Activated CD8-positive, alpha-beta T cell treated with anti-CD3 and anti-CD28 coated beads for 36 hours (primary cell): Measurements from ENCODE around the gene MYO5B. TPM values are rescaled to one million over a fixed set of nuclear protein-coding genes. Genes with fewer than 3 reads are reported as not detected.

Experiments used
- ATAC-seq: fragments of 200-7000 bp; cut with Tn5 transposase; one replicate; pipeline ENCODE4 v1.10.0; 2021; ENCODE audit warnings: mild to moderate bottlenecking, moderate library complexity
- CTCF ChIA-PET: fragments of 350-600 bp; sonication (Branson Sonifier 250); formaldehyde crosslinking; loops from one replicate; lab custom pipeline; 2021; ENCODE audit warnings: antibody characterized with exemption; lab: Charles Lee
- POLR2A ChIA-PET: fragments of 350-600 bp; sonication (Branson Sonifier 250); formaldehyde crosslinking; loops from one replicate; lab custom pipeline; 2021; ENCODE audit warnings: antibody characterized with exemption; lab: Charles Lee
- DNase-seq: peaks from one replicate; pipeline ENCODE4 v3.0.0-alpha.2; 2020
- H3K27ac Mint-ChIP-seq: one replicate; pipeline ENCODE4 v1.8.0; 2021; ENCODE audit warnings: mild to moderate bottlenecking, mixed read lengths
- H3K27me3 Mint-ChIP-seq: one replicate; pipeline ENCODE4 v1.8.0; 2021; ENCODE audit warnings: mixed read lengths
- H3K36me3 Mint-ChIP-seq: one replicate; pipeline ENCODE4 v1.8.0; 2021; ENCODE audit warnings: low read depth, mixed read lengths
- H3K4me1 Mint-ChIP-seq: one replicate; pipeline ENCODE4 v1.8.0; 2021; ENCODE audit warnings: low read depth, mixed read lengths
- H3K4me3 Mint-ChIP-seq: one replicate; pipeline ENCODE4 v1.8.0; 2021; ENCODE audit warnings: mild to moderate bottlenecking, moderate library complexity, mixed read lengths
- H3K9me3 Mint-ChIP-seq: one replicate; pipeline ENCODE4 v1.8.0; 2021; ENCODE audit warnings: mixed read lengths
- intact Hi-C: fragments of 100-400 bp; cut with micrococcal nuclease; formaldehyde crosslinking; loops from one replicate; pipeline ENCODE4 v1.10.0; 2022
- total RNA-seq, 2 experiments: library from RNA; stranded (reverse); gene quantifications; one replicate each; pipeline ENCODE4 v1.2.3, GENCODE V29; 2021
- TF ChIP-seq, protein P1 (sequence below): fragments of 200-600 bp; IDR thresholded peaks from one replicate; pipeline ENCODE4 v1.8.0; 2022; ENCODE audit warnings: antibody characterized with exemption, mild to moderate bottlenecking

The MYO5B gene
- total RNA-seq, 2 experiments from 2014 or later, result 0.09 TPM; not detected in 1

DNA sequence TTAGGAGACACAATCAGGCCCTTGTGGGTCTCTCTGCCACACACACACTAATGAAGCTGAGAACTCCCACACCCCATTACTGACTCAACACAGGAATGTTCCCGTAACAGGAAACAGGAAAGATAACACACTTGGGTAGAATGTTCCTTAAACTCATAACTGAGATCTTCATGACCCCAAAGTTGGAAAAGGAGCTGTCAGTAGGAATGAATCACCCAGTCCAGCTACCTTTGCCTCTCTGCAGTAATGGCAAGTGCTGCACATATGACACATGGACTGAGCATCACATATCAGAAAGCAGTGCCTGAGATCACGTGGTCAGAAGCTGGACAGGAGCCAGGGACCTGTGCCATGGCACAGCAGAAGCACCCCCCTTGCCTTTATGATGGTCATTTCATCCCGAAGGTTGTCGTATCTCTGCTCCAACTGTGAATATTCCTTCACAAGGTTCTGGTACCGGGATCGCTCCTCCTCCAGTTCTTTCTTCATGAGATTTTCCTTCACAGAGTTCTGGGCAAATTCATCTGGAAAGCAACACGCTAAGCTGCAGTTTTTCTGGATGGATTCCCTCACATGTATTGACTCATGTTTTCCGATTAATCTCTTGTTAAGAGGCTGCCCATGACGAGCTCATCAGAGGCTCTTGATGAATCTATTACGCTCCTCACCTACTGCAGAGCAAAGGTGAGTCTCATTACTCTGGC is 316.2 kb downstream of the MYO5B start:
- ChIA-PET POLR2A (interaction anchor here (0.6 kb wide), 1 partner anchor 1952 kb away, joined by 3 read pairs; no protein-coding TSS in a partner anchor), CTCF (interaction anchor here (0.9 to 2.5 kb wide), 3 partner anchors 18 to 478 kb away, joined by 3 to 7 read pairs (median 3); no protein-coding TSS in a partner anchor)
- intact Hi-C loops, result no loop called here
- no peak overlapping the region for H3K27ac Mint-ChIP-seq
- H3K27me3 Mint-ChIP-seq, result peaks cover 20% of the 10 kb centered on the region
- ATAC-seq (no peak), DNase-seq (no peak)
- H3K9me3 Mint-ChIP-seq, result no peaks in the 10 kb centered on the region
- peaks cover 3% of the 10 kb centered on the region for H3K4me1 Mint-ChIP-seq
- no peak overlapping the region for H3K4me3 Mint-ChIP-seq
- TF ChIP-seq, protein P1, sequence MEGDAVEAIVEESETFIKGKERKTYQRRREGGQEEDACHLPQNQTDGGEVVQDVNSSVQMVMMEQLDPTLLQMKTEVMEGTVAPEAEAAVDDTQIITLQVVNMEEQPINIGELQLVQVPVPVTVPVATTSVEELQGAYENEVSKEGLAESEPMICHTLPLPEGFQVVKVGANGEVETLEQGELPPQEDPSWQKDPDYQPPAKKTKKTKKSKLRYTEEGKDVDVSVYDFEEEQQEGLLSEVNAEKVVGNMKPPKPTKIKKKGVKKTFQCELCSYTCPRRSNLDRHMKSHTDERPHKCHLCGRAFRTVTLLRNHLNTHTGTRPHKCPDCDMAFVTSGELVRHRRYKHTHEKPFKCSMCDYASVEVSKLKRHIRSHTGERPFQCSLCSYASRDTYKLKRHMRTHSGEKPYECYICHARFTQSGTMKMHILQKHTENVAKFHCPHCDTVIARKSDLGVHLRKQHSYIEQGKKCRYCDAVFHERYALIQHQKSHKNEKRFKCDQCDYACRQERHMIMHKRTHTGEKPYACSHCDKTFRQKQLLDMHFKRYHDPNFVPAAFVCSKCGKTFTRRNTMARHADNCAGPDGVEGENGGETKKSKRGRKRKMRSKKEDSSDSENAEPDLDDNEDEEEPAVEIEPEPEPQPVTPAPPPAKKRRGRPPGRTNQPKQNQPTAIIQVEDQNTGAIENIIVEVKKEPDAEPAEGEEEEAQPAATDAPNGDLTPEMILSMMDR, result no peak
- H3K36me3 Mint-ChIP-seq, result no peaks in the 10 kb centered on the region

DNA sequence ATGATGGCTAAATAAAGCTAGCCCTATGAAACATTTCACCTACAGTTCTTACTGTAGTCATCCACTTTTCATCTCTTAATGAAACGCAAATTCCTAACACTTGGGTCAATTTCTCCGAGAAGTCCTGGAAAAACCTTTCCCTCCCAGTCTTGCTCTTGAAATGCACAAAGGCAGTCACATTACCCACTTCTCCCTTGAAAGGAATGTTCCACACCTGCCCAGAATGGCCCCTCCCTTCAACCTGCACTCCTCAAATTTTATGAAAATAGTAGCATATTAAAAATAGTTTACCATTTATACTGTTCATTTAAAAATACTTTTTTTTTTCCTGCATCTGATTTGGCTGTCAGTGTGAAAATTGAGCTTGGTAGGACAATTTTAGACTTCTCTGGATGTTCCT is 316.9 kb downstream of the MYO5B start:
- POLR2A ChIA-PET, result interaction anchor here (0.6 kb wide), 1 partner anchor 1951 kb away, joined by 3 read pairs; no protein-coding TSS in a partner anchor
- no peaks in the 10 kb centered on the region for H3K36me3 Mint-ChIP-seq

GRCh38 chr18:49876536-49876935 is 318.4 kb downstream of the MYO5B start:
- H3K27ac Mint-ChIP-seq, result no peak overlapping the region
- POLR2A ChIA-PET, result no interaction called here
- ATAC-seq, result no peak
- H3K4me1 Mint-ChIP-seq, result peaks cover 7% of the 10 kb centered on the region
- DNase-seq, result no peak
- TF ChIP-seq, protein P1, result no peak
- intact Hi-C loops, result no loop called here
- CTCF ChIA-PET, result interaction anchor here (2.5 kb wide), 1 partner anchor 15 kb away, joined by 7 read pairs; no protein-coding TSS in a partner anchor
- peaks cover 17% of the 10 kb centered on the region for H3K27me3 Mint-ChIP-seq
- H3K9me3 Mint-ChIP-seq, result no peaks in the 10 kb centered on the region
- H3K36me3 Mint-ChIP-seq, result no peaks in the 10 kb centered on the region
- H3K4me3 Mint-ChIP-seq, result no peak overlapping the region

More for the DNA sequence above, 316.9 kb downstream of the MYO5B start:
- Mint-ChIP-seq H3K4me3 (no peak overlapping the region), H3K4me1 (peaks cover 3% of the 10 kb centered on the region), H3K9me3 (no peaks in the 10 kb centered on the region), H3K27me3 (peaks cover 20% of the 10 kb centered on the region), H3K27ac (no peak overlapping the region)
- CTCF ChIA-PET, result interaction anchor here (1.1 to 2.5 kb wide), 2 partner anchors 17 to 364 kb away, joined by 3 to 7 read pairs; no protein-coding TSS in a partner anchor
- TF ChIP-seq, protein P1, result no peak
- no peak for DNase-seq
- ATAC-seq, result no peak
- intact Hi-C loops, result no loop called here

GRCh38 chr18:49875783-49876182 is 319.2 kb downstream of the MYO5B start:
- TF ChIP-seq, protein P1, result no peak
- intact Hi-C loops, result no loop called here
- no peak for ATAC-seq
- ChIA-PET POLR2A (no interaction called here), CTCF (no interaction called here)
- Mint-ChIP-seq H3K27ac (no peak overlapping the region), H3K36me3 (no peaks in the 10 kb centered on the region), H3K4me1 (peaks cover 7% of the 10 kb centered on the region), H3K9me3 (no peaks in the 10 kb centered on the region), H3K27me3 (peaks cover 15% of the 10 kb centered on the region), H3K4me3 (no peak overlapping the region)
- no peak for DNase-seq

DNA sequence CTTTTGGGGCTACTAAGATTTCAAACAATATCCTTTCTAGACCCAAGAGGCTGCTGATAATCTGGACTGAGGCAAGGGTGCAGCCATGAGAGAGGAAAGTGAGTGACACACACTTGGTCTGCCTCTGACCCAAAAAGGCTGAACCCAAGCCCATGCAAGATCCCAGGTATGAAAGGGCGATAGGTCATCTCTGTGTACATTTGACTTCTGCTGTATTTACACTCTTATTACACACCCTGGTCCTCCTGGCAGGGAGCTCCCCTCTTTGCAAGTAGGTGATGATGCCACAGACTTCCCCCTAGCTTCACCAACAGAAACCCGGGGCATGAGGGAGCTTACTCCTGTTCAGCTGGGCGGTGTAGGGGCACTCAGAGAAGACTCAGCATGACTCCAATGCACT is 319.8 kb downstream of the MYO5B start:
- TF ChIP-seq, protein P1, result no peak
- Mint-ChIP-seq H3K4me3 (no peak overlapping the region), H3K9me3 (no peaks in the 10 kb centered on the region), H3K36me3 (no peaks in the 10 kb centered on the region), H3K4me1 (peaks cover 7% of the 10 kb centered on the region), H3K27ac (no peak overlapping the region), H3K27me3 (peaks cover 15% of the 10 kb centered on the region)
- ATAC-seq, result no peak
- POLR2A ChIA-PET, result no interaction called here
- intact Hi-C loops, result no loop called here
- DNase-seq, result no peak
- CTCF ChIA-PET, result interaction anchor here (1.3 kb wide), 1 partner anchor 315 kb away, joined by 3 read pairs; no protein-coding TSS in a partner anchor
